HL-60 (cell line): ENCODE measurements around the gene GAPT.

Experiments used
- DNase-seq, 2 experiments: peaks; one replicate each; pipeline ENCODE4 v3.0.0-alpha.2; 2010 to 2020; ENCODE audit warnings: low read depth in 1 of 2, low spot score in 1 of 2
- H3K27ac ChIP-seq: fragments of 250-450 bp; sonication (Bioruptor Pico); replicated peaks from 2 replicates; pipeline ENCODE4 v1.5.1; 2020; ENCODE audit warnings: mild to moderate bottlenecking, moderate library complexity
- H3K27me3 ChIP-seq: fragments of 250-450 bp; sonication (Bioruptor Pico); 2 replicates; pipeline ENCODE4 v1.5.1; 2021; ENCODE audit warnings: mild to moderate bottlenecking, moderate library complexity; ENCODE audit not compliant: insufficient read depth, poor library complexity, severe bottlenecking
- H3K4me3 ChIP-seq: replicated peaks from 2 replicates; pipeline ENCODE4 v1.5.1; 2011; ENCODE audit warnings: mild to moderate bottlenecking, control low read depth, low read length; ENCODE audit not compliant: insufficient read depth
- CTCF ChIP-seq: IDR thresholded peaks from one replicate; pipeline ENCODE4 v1.5.1; 2011; ENCODE audit warnings: low read length, control low read depth, inconsistent platforms; ENCODE audit not compliant: insufficient read depth
- GABPA ChIP-seq: IDR thresholded peaks from 2 replicates; pipeline ENCODE4 v1.6.1; 2012; ENCODE audit warnings: low read depth
- POLR2AphosphoS5 ChIP-seq: IDR thresholded peaks from 2 replicates; pipeline ENCODE4 v1.6.1; 2012; ENCODE audit warnings: low read depth
- SPI1 ChIP-seq: IDR thresholded peaks from 2 replicates; pipeline ENCODE4 v1.6.1; 2012; ENCODE audit warnings: low read depth, mild to moderate bottlenecking, borderline replicate concordance
- TF ChIP-seq, protein P1 (sequence below): IDR thresholded peaks from 2 replicates; pipeline ENCODE4 v1.6.1; 2012; ENCODE audit warnings: low read depth; ENCODE audit not compliant: insufficient replicate concordance

Gene GAPT

DNA sequence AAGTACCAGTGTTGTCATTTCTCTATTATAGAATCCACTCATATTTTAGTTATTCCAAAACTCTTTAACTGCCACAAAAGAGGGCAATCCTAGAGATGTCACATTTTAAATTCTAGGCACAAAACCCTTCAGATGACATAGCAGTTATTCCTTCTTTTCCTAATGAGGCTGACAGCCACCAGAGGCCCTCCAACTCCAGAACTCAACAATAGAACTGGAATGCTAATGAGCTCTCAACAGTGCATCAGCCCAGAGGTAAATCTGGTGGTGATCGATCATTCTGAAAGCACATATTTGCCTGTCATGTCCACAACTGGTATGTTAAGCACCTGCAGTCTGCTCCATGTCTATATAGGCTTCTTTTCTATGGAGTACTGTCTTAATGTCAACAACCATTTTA, 51.5 kb downstream of the GAPT start:
- no peak for DNase-seq

GRCh38 chr5:58543723-58544122, 52.5 kb downstream of the GAPT start:
- H3K27ac ChIP-seq = peak overlapping the region; percentile 97
- no peaks in the 10 kb centered on the region for H3K27me3 ChIP-seq
- no peak overlapping the region for H3K4me3 ChIP-seq
- no peak for TF ChIP-seq CTCF
- no peak for TF ChIP-seq GABPA
- TF ChIP-seq SPI1 = no peak
- TF ChIP-seq POLR2AphosphoS5 = no peak
- TF ChIP-seq, protein P1, sequence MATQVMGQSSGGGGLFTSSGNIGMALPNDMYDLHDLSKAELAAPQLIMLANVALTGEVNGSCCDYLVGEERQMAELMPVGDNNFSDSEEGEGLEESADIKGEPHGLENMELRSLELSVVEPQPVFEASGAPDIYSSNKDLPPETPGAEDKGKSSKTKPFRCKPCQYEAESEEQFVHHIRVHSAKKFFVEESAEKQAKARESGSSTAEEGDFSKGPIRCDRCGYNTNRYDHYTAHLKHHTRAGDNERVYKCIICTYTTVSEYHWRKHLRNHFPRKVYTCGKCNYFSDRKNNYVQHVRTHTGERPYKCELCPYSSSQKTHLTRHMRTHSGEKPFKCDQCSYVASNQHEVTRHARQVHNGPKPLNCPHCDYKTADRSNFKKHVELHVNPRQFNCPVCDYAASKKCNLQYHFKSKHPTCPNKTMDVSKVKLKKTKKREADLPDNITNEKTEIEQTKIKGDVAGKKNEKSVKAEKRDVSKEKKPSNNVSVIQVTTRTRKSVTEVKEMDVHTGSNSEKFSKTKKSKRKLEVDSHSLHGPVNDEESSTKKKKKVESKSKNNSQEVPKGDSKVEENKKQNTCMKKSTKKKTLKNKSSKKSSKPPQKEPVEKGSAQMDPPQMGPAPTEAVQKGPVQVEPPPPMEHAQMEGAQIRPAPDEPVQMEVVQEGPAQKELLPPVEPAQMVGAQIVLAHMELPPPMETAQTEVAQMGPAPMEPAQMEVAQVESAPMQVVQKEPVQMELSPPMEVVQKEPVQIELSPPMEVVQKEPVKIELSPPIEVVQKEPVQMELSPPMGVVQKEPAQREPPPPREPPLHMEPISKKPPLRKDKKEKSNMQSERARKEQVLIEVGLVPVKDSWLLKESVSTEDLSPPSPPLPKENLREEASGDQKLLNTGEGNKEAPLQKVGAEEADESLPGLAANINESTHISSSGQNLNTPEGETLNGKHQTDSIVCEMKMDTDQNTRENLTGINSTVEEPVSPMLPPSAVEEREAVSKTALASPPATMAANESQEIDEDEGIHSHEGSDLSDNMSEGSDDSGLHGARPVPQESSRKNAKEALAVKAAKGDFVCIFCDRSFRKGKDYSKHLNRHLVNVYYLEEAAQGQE = no peak
- peak in 1 of 2 experiments; percentile 6 for DNase-seq

More for the DNA sequence above, 51.5 kb downstream of the GAPT start:
- Histone ChIP-seq H3K27me3 (no peaks in the 10 kb centered on the region), H3K4me3 (no peak overlapping the region), H3K27ac (peak overlapping the region; percentile 97)
- TF ChIP-seq, protein P1 = no peak
- TF ChIP-seq POLR2AphosphoS5 = no peak
- no peak for TF ChIP-seq CTCF
- TF ChIP-seq GABPA = no peak
- TF ChIP-seq SPI1 = no peak

DNA sequence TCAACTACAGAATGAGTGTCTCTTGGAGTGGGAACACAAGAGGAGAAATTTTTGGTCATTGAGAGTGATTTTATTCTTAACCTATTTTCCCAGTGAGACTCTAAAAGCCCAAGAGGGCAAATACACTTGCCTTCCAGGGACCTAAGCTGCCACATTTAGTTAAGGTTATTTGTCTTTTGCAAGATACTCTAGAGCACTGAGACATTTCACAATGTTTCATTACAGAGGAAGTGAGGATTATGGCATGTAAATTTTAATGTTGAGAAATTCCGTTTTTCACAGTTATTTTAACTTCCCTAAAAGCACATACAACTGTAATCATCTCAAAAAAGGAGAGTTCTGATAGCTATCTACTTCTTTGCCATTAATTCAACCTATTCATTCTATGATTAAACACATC, 53.0 kb downstream of the GAPT start:
- DNase-seq = peak; percentile 38 to 62
- TF ChIP-seq CTCF (no peak), SPI1 (peak; percentile 76; the same call in 1 of the 2 replicates), GABPA (no peak)
- Histone ChIP-seq H3K27ac (peak overlapping the region; percentile 97), H3K27me3 (no peaks in the 10 kb centered on the region), H3K4me3 (no peak overlapping the region)

GRCh38 chr5:58544926-58545325, 53.7 kb downstream of the GAPT start:
- no peak overlapping the region for H3K4me3 ChIP-seq
- TF ChIP-seq, protein P1 = no peak
- TF ChIP-seq GABPA = no peak
- peak in 1 of 2 experiments; percentile 50 for DNase-seq
- H3K27me3 ChIP-seq = no peaks in the 10 kb centered on the region
- H3K27ac ChIP-seq = peak overlapping the region; percentile 97
